ENCODE measurements around the gene ZBTB20. TPM values are rescaled to one million over a fixed set of nuclear protein-coding genes. Genes with fewer than 3 reads are reported as not detected.

The ZBTB20 gene
- total and polyA plus RNA-seq, 4 donors: 0.88 to 83.2 (median 20.4) TPM

GRCh38 chr3:114551770-114552526 is 595.1 kb downstream of the ZBTB20 start:
- no peak overlapping the region for H3K4me3 ChIP-seq (ENCODE audit: low read depth in 1 of 3, low read length in 3 of 3)
- no peaks in the 10 kb centered on the region for H3K27me3 ChIP-seq (ENCODE audit: control insufficient read depth in 4 of 4, insufficient read depth in 4 of 4, low read length in 3 of 4)
- 97% methylated on average over 4 of the region's 4 CpGs for WGBS
- H3K27ac ChIP-seq (ENCODE audit: low read depth in 1 of 2, low read length in 2 of 2): no peak overlapping the region
- DNase-seq (ENCODE audit: low spot score): no peak
- H3K36me3 ChIP-seq (ENCODE audit: control insufficient read depth in 4 of 4, insufficient read depth in 3 of 4, low read depth in 1 of 4, low read length in 3 of 4): peaks cover 0 to 7% (median under 1%) of the 10 kb centered on the region in 4 donors
- no peak overlapping the region for H3K9ac ChIP-seq (ENCODE audit: low read depth in 1 of 2, low read length in 2 of 2)
- no peaks in the 10 kb centered on the region for H3K4me1 ChIP-seq (ENCODE audit: control insufficient read depth in 4 of 4, insufficient read depth in 4 of 4, low read length in 3 of 4)
- no peaks in the 10 kb centered on the region for H3K9me3 ChIP-seq (ENCODE audit: control insufficient read depth in 4 of 4, low read length in 3 of 4)
- TF ChIP-seq RXRA (IDR thresholded peaks at IDR 0.05) (no peak), REST (IDR thresholded peaks at IDR 0.05) (no peak), FOXA2 (IDR thresholded peaks at IDR 0.05) (no peak), GABPA (IDR thresholded peaks at IDR 0.05 in 1 of 2, conservative IDR thresholded peaks at IDR 0.05 in 1 of 2) (no peak), TAF1 (conservative IDR thresholded peaks at IDR 0.05) (no peak), YY1 (IDR thresholded peaks at IDR 0.05) (no peak), ZBTB33 (IDR thresholded peaks at IDR 0.05) (no peak), FOXA1 (IDR thresholded peaks at IDR 0.05) (no peak), MAX (IDR thresholded peaks at IDR 0.05) (no peak), JUND (IDR thresholded peaks at IDR 0.05) (no peak), HNF4A (conservative IDR thresholded peaks at IDR 0.05) (no peak), ATF3 (IDR thresholded peaks at IDR 0.05) (no peak), RAD21 (IDR thresholded peaks at IDR 0.05) (no peak), HNF4G (IDR thresholded peaks at IDR 0.05) (no peak), NR2F2 (IDR thresholded peaks at IDR 0.05) (no peak), EGR1 (IDR thresholded peaks at IDR 0.05; ENCODE audit: low read depth in 2 of 2) (no peak), CTCF (IDR thresholded peaks at IDR 0.05; ENCODE audit: low read depth, low read length, missing input control) (no peak), SP1 (IDR thresholded peaks at IDR 0.05) (no peak)

Data from liver (tissue), 9 donors.